HEK293 (cell line): ENCODE data around the gene FADS2.

Source experiments
- CTCF ChIA-PET: fragments of 350-600 bp; formaldehyde crosslinking; extraction: SDS; loops from one replicate; lab custom pipeline; 2021; ENCODE audit warnings: antibody characterized with exemption; lab: Yijun Ruan, JAX
- POLR2A ChIA-PET: fragments of 300-600 bp; formaldehyde crosslinking; extraction: SDS; loops from one replicate; lab custom pipeline; 2020; ENCODE audit warnings: antibody characterized with exemption, inconsistent platforms; lab: Yijun Ruan, JAX
- H3K27ac ChIP-seq: fragments of 200-500 bp; sonication (Bioruptor generic); 2 replicates; pipeline ENCODE4 v1.5.1; 2014; ENCODE audit warnings: low read depth, low read length, control low read depth, inconsistent platforms; ENCODE audit errors: extremely low read depth
- H3K36me3 ChIP-seq, 2 experiments: fragments of 200-500 bp in 1 of 2; sonication (Bioruptor generic) in 1 of 2; 1 replicate in 1 of 2; 2 replicates in 1 of 2; pipeline ENCODE4 v1.5.1; 2014 to 2017; ENCODE audit warnings: inconsistent platforms in 2 of 2, low read length in 2 of 2; ENCODE audit not compliant: control insufficient read depth in 2 of 2, insufficient read depth in 1 of 2
- H3K4me1 ChIP-seq: fragments of 200-500 bp; sonication (Bioruptor generic); 2 replicates; pipeline ENCODE4 v1.5.1; 2014; ENCODE audit warnings: mild to moderate bottlenecking, low read length, inconsistent platforms; ENCODE audit not compliant: control insufficient read depth, insufficient read depth
- H3K4me3 ChIP-seq: 2 replicates; pipeline ENCODE4 v1.5.1; 2011; ENCODE audit warnings: low read depth, mild to moderate bottlenecking, control low read depth, low read length, moderate library complexity
- H3K9me3 ChIP-seq: fragments of 200-500 bp; sonication (Bioruptor generic); 2 replicates; pipeline ENCODE4 v1.5.1; 2014; ENCODE audit warnings: low read depth, low read length, inconsistent platforms; ENCODE audit not compliant: control insufficient read depth, insufficient read depth
- AEBP2 ChIP-seq: fragments of 450-650 bp; formaldehyde crosslinking; IDR thresholded peaks from 2 replicates; pipeline ENCODE4 v1.5.1; 2016; ENCODE audit warnings: missing biosample characterization, missing genetic modification characterization, borderline replicate concordance
- BCL11B ChIP-seq: fragments of 450-650 bp; formaldehyde crosslinking; IDR thresholded peaks from 2 replicates; pipeline ENCODE4 v1.5.1; 2016; ENCODE audit warnings: low read depth, missing biosample characterization, missing genetic modification characterization
- GLIS2 ChIP-seq: fragments of 450-650 bp; formaldehyde crosslinking; IDR thresholded peaks from 2 replicates; pipeline ENCODE4 v1.5.1; 2016; ENCODE audit warnings: missing biosample characterization, missing genetic modification characterization
- MEIS1 ChIP-seq: sonication (generic); formaldehyde crosslinking; IDR thresholded peaks from 2 replicates; pipeline ENCODE4 v1.8.1; 2022; ENCODE audit warnings: missing genetic modification reagents, mild to moderate bottlenecking, borderline replicate concordance
- OSR2 ChIP-seq: fragments of 450-650 bp; formaldehyde crosslinking; IDR thresholded peaks from 2 replicates; pipeline ENCODE4 v1.5.1; 2016; ENCODE audit warnings: missing biosample characterization, missing genetic modification characterization
- SP3 ChIP-seq: fragments of 450-650 bp; formaldehyde crosslinking; IDR thresholded peaks from 2 replicates; pipeline ENCODE4 v1.5.1; 2016; ENCODE audit warnings: missing biosample characterization, missing genetic modification characterization
- SP7 ChIP-seq: fragments of 450-650 bp; formaldehyde crosslinking; IDR thresholded peaks from 2 replicates; pipeline ENCODE4 v1.5.1; 2016; ENCODE audit warnings: missing biosample characterization, missing genetic modification characterization
- ZBTB1 ChIP-seq: fragments of 450-650 bp; formaldehyde crosslinking; IDR thresholded peaks from 2 replicates; pipeline ENCODE4 v1.5.1; 2016; ENCODE audit warnings: missing biosample characterization, missing genetic modification characterization
- ZBTB17 ChIP-seq: fragments of 450-650 bp; formaldehyde crosslinking; IDR thresholded peaks from 2 replicates; pipeline ENCODE4 v1.5.1; 2016; ENCODE audit warnings: missing biosample characterization, missing genetic modification characterization
- ZFHX2 ChIP-seq: fragments of 450-650 bp; formaldehyde crosslinking; conservative IDR thresholded peaks from 2 replicates; pipeline ENCODE4 v1.5.1; 2016; ENCODE audit warnings: missing biosample characterization, missing genetic modification characterization
- ZNF146 ChIP-seq: fragments of 450-650 bp; formaldehyde crosslinking; IDR thresholded peaks from 2 replicates; pipeline ENCODE4 v1.5.1; 2016; ENCODE audit warnings: missing biosample characterization, missing genetic modification characterization
- ZNF175 ChIP-seq: fragments of 450-650 bp; formaldehyde crosslinking; IDR thresholded peaks from 2 replicates; pipeline ENCODE4 v1.5.1; 2016; ENCODE audit warnings: missing biosample characterization, missing genetic modification characterization
- ZNF280C ChIP-seq: fragments of 450-650 bp; formaldehyde crosslinking; IDR thresholded peaks from 2 replicates; pipeline ENCODE4 v1.5.1; 2016; ENCODE audit warnings: missing biosample characterization, missing genetic modification characterization
- ZNF394 ChIP-seq: fragments of 450-650 bp; formaldehyde crosslinking; IDR thresholded peaks from 2 replicates; pipeline ENCODE4 v1.5.1; 2016; ENCODE audit warnings: missing biosample characterization, missing genetic modification characterization, mild to moderate bottlenecking, moderate library complexity, borderline replicate concordance
- ZNF426 ChIP-seq: fragments of 450-650 bp; formaldehyde crosslinking; IDR thresholded peaks from 2 replicates; pipeline ENCODE4 v1.5.1; 2017; ENCODE audit warnings: missing biosample characterization, missing genetic modification characterization, mild to moderate bottlenecking, inconsistent platforms, moderate library complexity
- ZNF558 ChIP-seq: fragments of 450-650 bp; formaldehyde crosslinking; IDR thresholded peaks from 2 replicates; pipeline ENCODE4 v1.5.1; 2016; ENCODE audit warnings: missing biosample characterization, missing genetic modification characterization
- ZNF600 ChIP-seq: fragments of 450-650 bp; formaldehyde crosslinking; IDR thresholded peaks from 2 replicates; pipeline ENCODE4 v1.5.1; 2016; ENCODE audit warnings: missing biosample characterization, missing genetic modification characterization
- ZNF626 ChIP-seq: fragments of 450-650 bp; sonication (Bioruptor Pico); formaldehyde crosslinking; IDR thresholded peaks from 2 replicates; pipeline ENCODE4 v1.5.1; 2018; ENCODE audit warnings: missing biosample characterization, missing genetic modification characterization, inconsistent platforms
- ZNF658 ChIP-seq: fragments of 450-650 bp; formaldehyde crosslinking; IDR thresholded peaks from 2 replicates; pipeline ENCODE4; 2016; ENCODE audit warnings: missing biosample characterization, missing genetic modification characterization
- ZNF660 ChIP-seq: fragments of 450-650 bp; IDR thresholded peaks from 2 replicates; pipeline ENCODE4 v1.5.1; 2018; ENCODE audit warnings: missing biosample characterization, mild to moderate bottlenecking, missing genetic modification characterization
- ZNF670 ChIP-seq: fragments of 450-650 bp; formaldehyde crosslinking; IDR thresholded peaks from 2 replicates; pipeline ENCODE4 v1.5.1; 2016; ENCODE audit warnings: missing biosample characterization, missing genetic modification characterization, low read depth
- ZNF792 ChIP-seq: fragments of 450-650 bp; formaldehyde crosslinking; IDR thresholded peaks from 2 replicates; pipeline ENCODE4 v1.5.1; 2016; ENCODE audit warnings: missing biosample characterization, missing genetic modification characterization
- ZNF830 ChIP-seq: fragments of 450-650 bp; IDR thresholded peaks from 2 replicates; pipeline ENCODE4 v1.5.0; 2018; ENCODE audit warnings: missing biosample characterization, missing genetic modification characterization, low read depth, mild to moderate bottlenecking, moderate library complexity
- TF ChIP-seq, protein P1 (sequence below): fragments of 450-650 bp; formaldehyde crosslinking; IDR thresholded peaks from 2 replicates; pipeline ENCODE4 v1.5.1; 2016; ENCODE audit warnings: missing biosample characterization, missing genetic modification characterization
- TF ChIP-seq, protein P2 (sequence below): fragments of 450-650 bp; formaldehyde crosslinking; IDR thresholded peaks from 2 replicates; pipeline ENCODE4 v1.5.1; 2016; ENCODE audit warnings: missing biosample characterization, missing genetic modification characterization, borderline replicate concordance

The FADS2 gene

DNA sequence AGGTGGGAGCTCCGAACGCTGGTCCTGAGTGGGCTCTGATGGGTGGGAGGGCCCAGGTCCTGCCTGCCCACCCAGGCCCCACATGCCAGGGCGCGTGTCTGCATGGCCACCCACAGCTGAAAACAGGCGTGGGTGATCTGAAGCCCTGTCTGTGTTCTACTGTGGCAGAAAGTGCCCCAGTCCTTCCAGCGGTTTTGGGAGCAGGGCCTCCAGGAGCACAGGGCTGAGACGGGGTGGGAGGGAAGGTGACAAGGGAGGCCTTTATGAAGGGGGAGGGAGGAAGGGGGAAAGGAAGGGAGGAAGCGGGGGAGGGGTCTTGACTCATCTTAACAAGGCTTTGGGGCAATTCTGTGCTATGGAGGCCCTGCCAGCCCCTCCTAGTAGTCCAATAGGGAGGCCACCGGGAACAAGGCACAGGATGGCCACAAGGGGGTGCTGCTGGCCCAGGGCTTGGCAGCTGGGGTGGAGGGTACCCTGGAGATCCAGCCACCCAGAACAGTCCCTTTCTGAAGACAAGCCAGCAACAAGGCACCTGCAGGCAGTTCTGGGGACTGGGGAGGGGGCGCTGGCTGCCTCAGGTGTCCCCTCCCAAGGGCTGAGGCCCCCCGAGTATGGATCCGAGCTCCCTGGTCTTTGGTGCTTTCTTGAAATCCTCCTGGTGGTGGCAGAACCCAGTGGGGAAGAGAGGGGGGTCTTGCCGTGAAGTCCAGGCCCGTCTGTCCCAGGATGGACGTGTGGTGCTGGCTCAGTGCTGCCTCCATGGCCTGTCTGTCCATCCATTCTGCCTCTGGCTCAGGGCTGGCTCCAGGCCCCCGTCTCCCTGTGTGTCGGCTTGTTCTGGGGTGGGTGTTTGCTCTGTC, 69.5 kb downstream of the FADS2 start (continued):
- TF ChIP-seq ZFHX2 (tag by site-specific recombination) (peak; percentile 97), ZBTB17 (tag by site-specific recombination) (0 out of 2 replicates have a peak, but pooled peaks have one; percentile 17), ZNF658 (tag by site-specific recombination) (no peak), SP7 (no peak), BCL11B (tag by site-specific recombination) (no peak)
- TF ChIP-seq, all 188 proteins: peak for 8

- no peak for TF ChIP-seq GLIS2 (tag by site-specific recombination)
- TF ChIP-seq, protein P1, sequence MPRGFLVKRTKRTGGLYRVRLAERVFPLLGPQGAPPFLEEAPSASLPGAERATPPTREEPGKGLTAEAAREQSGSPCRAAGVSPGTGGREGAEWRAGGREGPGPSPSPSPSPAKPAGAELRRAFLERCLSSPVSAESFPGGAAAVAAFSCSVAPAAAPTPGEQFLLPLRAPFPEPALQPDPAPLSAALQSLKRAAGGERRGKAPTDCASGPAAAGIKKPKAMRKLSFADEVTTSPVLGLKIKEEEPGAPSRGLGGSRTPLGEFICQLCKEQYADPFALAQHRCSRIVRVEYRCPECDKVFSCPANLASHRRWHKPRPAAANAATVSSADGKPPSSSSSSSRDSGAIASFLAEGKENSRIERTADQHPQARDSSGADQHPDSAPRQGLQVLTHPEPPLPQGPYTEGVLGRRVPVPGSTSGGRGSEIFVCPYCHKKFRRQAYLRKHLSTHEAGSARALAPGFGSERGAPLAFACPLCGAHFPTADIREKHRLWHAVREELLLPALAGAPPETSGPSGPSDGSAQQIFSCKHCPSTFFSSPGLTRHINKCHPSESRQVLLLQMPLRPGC (tag by site-specific recombination), result no peak
- TF ChIP-seq OSR2, result no peak
- no peak for TF ChIP-seq ZNF175 (tag by site-specific recombination)
- TF ChIP-seq ZNF558 (tag by site-specific recombination), result no peak
- TF ChIP-seq, protein P2, sequence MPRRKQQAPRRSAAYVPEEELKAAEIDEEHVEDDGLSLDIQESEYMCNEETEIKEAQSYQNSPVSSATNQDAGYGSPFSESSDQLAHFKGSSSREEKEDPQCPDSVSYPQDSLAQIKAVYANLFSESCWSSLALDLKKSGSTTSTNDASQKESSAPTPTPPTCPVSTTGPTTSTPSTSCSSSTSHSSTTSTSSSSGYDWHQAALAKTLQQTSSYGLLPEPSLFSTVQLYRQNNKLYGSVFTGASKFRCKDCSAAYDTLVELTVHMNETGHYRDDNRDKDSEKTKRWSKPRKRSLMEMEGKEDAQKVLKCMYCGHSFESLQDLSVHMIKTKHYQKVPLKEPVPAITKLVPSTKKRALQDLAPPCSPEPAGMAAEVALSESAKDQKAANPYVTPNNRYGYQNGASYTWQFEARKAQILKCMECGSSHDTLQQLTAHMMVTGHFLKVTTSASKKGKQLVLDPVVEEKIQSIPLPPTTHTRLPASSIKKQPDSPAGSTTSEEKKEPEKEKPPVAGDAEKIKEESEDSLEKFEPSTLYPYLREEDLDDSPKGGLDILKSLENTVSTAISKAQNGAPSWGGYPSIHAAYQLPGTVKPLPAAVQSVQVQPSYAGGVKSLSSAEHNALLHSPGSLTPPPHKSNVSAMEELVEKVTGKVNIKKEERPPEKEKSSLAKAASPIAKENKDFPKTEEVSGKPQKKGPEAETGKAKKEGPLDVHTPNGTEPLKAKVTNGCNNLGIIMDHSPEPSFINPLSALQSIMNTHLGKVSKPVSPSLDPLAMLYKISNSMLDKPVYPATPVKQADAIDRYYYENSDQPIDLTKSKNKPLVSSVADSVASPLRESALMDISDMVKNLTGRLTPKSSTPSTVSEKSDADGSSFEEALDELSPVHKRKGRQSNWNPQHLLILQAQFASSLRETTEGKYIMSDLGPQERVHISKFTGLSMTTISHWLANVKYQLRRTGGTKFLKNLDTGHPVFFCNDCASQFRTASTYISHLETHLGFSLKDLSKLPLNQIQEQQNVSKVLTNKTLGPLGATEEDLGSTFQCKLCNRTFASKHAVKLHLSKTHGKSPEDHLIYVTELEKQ, result no peak
- no peak for TF ChIP-seq AEBP2 (tag by site-specific recombination)
- no peak for TF ChIP-seq ZNF426 (tag by site-specific recombination)
- no peak for TF ChIP-seq ZNF394 (tag by site-specific recombination)
- TF ChIP-seq ZNF670, result no peak
- no peak for TF ChIP-seq ZBTB1 (tag by site-specific recombination)
- no peak for TF ChIP-seq ZNF280C
- no peak for TF ChIP-seq ZNF830 (tag by site-specific recombination)
- TF ChIP-seq ZNF146 (tag by site-specific recombination), result no peak
- TF ChIP-seq ZNF600 (tag by site-specific recombination), result no peak
- TF ChIP-seq SP3 (tag by site-specific recombination), result no peak
- no peak for TF ChIP-seq ZNF626
- TF ChIP-seq ZNF792 (tag by site-specific recombination), result no peak
- TF ChIP-seq ZNF660 (tag by site-specific recombination), result no peak
- TF ChIP-seq MEIS1 (CRISPR knock-in tag), result no peak
These were observed 70.1 kb downstream of the FADS2 start for GRCh38 chr11:61898247-61898582.

More at GRCh38 chr11:61898247-61898582, 70.1 kb downstream of the FADS2 start:
- Histone ChIP-seq H3K4me3 (no peak overlapping the region), H3K4me1 (no peaks in the 10 kb centered on the region), H3K27ac (no peak overlapping the region), H3K9me3 (no peaks in the 10 kb centered on the region), H3K36me3 (no peaks in the 10 kb centered on the region)
- CTCF ChIA-PET, result interaction anchor here (0.6 to 16.2 kb wide), 44 partner anchors 9 to 409 kb away, joined by 3 to 329 read pairs (median 8); partner anchors contain the start of genes BEST1, FEN1, FTH1 and RAB3IL1
- POLR2A ChIA-PET, result interaction anchor here (0.9 to 2.0 kb wide), 3 partner anchors 49 to 69 kb away, joined by 3 to 7 read pairs (median 3); partner anchors contain the start of gene FTH1
